HepG2 (cell line): Measurements from ENCODE around the gene ATF6. TPM values are rescaled to one million over a fixed set of nuclear protein-coding genes. Genes with fewer than 3 reads are reported as not detected.

Source experiments
- GTF2F1 ChIP-seq: fragments of 150-350 bp; IDR thresholded peaks from 2 replicates; pipeline ENCODE4 v1.6.1; 2014; ENCODE audit warnings: low read length
- HOXA9 ChIP-seq: sonication (generic); formaldehyde crosslinking; IDR thresholded peaks from 2 replicates; pipeline ENCODE4 v1.8.1; 2022; ENCODE audit warnings: missing genetic modification reagents, mild to moderate bottlenecking, moderate library complexity, borderline replicate concordance
- NCOA1 ChIP-seq: sonication (generic); formaldehyde crosslinking; IDR thresholded peaks from 2 replicates; pipeline ENCODE4 v1.9.0; 2021; ENCODE audit warnings: missing genetic modification reagents
- TCF7 ChIP-seq: sonication (generic); IDR thresholded peaks from 2 replicates; pipeline ENCODE4 v1.6.1; 2016; ENCODE audit warnings: antibody characterized with exemption, low read depth
- polyA plus RNA-seq, 8 experiments: library from polyadenylated mRNA; depleted of rRNA in 3 of 8; stranded (reverse) in 7 of 8; unstranded in 1 of 8; fragments of >200 nt; fragmentation: Illumina TruSeq in 4 of 8; extraction: Trizol in 4 of 8; gene quantifications; 2 replicates each; pipeline versions ENCODE4 v1.2.1 to v1.2.3, GENCODE V29; 2011 to 2016; ENCODE audit warnings: low read depth in 4 of 8, missing spikeins in 1 of 8, mixed read lengths in 1 of 8; ENCODE audit not compliant: insufficient read depth in 1 of 8
- total RNA-seq, 5 experiments: library from RNA; depleted of rRNA; stranded (reverse); fragments of >200 nt; fragmentation: Illumina TruSeq; extraction: Trizol; gene quantifications; 2 replicates each; pipeline ENCODE4 v1.2.3, GENCODE V29; 2016; ENCODE audit warnings: low read depth in 1 of 5
- TF ChIP-seq, protein P1 (sequence below): sonication (generic); formaldehyde crosslinking; IDR thresholded peaks from 2 replicates; pipeline ENCODE4 v1.4.0; 2020; ENCODE audit warnings: missing genetic modification reagents
- TF ChIP-seq, protein P2 (sequence below): sonication (generic); formaldehyde crosslinking; IDR thresholded peaks from 2 replicates; pipeline ENCODE4 v1.5.0; 2020; ENCODE audit warnings: mild to moderate bottlenecking, missing genetic modification reagents
- TF ChIP-seq, protein P3 (sequence below): sonication (generic); formaldehyde crosslinking; IDR thresholded peaks from 2 replicates; pipeline ENCODE4 v1.4.0; 2020; ENCODE audit warnings: missing genetic modification reagents, borderline replicate concordance

ATF6 gene
- total and polyA plus RNA-seq, 2 of the 13 experiments (the other 11 are each of a cell fraction or from before 2014, with no cell fraction given), result 13.2 to 14.5 TPM

DNA sequence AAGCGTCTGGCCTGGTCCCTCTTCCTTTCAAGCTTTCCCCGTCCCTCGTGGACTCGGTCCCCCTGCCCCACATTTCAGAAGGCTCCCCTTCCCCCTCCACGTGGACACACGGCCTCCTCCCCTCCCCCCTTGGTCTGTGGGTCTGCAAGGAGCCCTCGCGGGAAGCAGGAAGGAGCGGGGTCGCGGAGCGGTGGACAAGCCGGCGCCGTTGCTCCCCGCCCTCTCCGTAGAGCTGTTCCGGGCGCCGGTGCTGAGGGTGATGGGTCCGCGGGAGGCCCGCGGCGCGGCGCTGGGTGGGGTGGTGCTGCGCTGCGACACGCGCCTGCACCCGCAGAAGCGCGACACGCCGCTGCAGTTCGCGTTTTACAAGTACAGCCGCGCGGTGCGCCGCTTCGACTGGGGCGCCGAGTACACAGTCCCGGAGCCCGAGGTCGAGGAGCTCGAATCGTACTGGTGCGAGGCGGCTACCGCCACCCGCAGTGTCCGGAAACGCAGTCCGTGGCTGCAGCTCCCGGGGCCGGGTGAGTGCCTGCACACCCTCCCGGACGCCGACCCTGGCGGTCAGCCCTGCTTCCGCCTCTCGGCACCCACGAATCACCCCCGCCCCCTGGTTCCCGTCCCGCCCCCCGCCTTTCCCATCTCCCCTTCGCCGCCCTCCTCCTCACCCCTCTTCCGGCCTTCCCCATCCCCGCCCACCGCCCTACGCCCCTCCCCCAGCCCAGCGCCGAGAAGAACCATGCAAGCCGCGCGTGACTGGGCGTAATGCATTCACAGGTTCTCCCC lies 39.5 kb upstream of the ATF6 start (continued):
- TF ChIP-seq, protein P1, sequence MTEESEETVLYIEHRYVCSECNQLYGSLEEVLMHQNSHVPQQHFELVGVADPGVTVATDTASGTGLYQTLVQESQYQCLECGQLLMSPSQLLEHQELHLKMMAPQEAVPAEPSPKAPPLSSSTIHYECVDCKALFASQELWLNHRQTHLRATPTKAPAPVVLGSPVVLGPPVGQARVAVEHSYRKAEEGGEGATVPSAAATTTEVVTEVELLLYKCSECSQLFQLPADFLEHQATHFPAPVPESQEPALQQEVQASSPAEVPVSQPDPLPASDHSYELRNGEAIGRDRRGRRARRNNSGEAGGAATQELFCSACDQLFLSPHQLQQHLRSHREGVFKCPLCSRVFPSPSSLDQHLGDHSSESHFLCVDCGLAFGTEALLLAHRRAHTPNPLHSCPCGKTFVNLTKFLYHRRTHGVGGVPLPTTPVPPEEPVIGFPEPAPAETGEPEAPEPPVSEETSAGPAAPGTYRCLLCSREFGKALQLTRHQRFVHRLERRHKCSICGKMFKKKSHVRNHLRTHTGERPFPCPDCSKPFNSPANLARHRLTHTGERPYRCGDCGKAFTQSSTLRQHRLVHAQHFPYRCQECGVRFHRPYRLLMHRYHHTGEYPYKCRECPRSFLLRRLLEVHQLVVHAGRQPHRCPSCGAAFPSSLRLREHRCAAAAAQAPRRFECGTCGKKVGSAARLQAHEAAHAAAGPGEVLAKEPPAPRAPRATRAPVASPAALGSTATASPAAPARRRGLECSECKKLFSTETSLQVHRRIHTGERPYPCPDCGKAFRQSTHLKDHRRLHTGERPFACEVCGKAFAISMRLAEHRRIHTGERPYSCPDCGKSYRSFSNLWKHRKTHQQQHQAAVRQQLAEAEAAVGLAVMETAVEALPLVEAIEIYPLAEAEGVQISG (CRISPR knock-in tag), result no peak
- TF ChIP-seq, protein P2, sequence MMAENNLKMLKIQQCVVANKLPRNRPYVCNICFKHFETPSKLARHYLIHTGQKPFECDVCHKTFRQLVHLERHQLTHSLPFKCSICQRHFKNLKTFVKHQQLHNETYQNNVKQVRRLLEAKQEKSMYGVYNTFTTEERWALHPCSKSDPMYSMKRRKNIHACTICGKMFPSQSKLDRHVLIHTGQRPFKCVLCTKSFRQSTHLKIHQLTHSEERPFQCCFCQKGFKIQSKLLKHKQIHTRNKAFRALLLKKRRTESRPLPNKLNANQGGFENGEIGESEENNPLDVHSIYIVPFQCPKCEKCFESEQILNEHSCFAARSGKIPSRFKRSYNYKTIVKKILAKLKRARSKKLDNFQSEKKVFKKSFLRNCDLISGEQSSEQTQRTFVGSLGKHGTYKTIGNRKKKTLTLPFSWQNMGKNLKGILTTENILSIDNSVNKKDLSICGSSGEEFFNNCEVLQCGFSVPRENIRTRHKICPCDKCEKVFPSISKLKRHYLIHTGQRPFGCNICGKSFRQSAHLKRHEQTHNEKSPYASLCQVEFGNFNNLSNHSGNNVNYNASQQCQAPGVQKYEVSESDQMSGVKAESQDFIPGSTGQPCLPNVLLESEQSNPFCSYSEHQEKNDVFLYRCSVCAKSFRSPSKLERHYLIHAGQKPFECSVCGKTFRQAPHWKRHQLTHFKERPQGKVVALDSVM (CRISPR knock-in tag), result no peak
- TF ChIP-seq, protein P3, sequence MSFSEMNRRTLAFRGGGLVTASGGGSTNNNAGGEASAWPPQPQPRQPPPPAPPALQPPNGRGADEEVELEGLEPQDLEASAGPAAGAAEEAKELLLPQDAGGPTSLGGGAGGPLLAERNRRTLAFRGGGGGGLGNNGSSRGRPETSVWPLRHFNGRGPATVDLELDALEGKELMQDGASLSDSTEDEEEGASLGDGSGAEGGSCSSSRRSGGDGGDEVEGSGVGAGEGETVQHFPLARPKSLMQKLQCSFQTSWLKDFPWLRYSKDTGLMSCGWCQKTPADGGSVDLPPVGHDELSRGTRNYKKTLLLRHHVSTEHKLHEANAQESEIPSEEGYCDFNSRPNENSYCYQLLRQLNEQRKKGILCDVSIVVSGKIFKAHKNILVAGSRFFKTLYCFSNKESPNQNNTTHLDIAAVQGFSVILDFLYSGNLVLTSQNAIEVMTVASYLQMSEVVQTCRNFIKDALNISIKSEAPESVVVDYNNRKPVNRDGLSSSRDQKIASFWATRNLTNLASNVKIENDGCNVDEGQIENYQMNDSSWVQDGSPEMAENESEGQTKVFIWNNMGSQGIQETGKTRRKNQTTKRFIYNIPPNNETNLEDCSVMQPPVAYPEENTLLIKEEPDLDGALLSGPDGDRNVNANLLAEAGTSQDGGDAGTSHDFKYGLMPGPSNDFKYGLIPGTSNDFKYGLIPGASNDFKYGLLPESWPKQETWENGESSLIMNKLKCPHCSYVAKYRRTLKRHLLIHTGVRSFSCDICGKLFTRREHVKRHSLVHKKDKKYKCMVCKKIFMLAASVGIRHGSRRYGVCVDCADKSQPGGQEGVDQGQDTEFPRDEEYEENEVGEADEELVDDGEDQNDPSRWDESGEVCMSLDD (CRISPR knock-in tag), result no peak
- no peak for TF ChIP-seq NCOA1 (CRISPR knock-in tag)
- TF ChIP-seq HOXA9 (CRISPR knock-in tag), result no peak
- no peak for TF ChIP-seq GTF2F1
- TF ChIP-seq TCF7, result no peak
